GM23248 (cell line): Measurements from ENCODE around the gene SAMD1.

Experiments used
- EZH2 ChIP-seq: fragments of 200-600 bp; sonication (generic); IDR thresholded peaks from 2 replicates; pipeline ENCODE4 v1.6.1; 2018; ENCODE audit warnings: antibody characterized with exemption, mild to moderate bottlenecking; ENCODE audit not compliant: insufficient read depth, poor library complexity, severe bottlenecking
- EZH2phosphoT487 ChIP-seq: fragments of 200-600 bp; sonication (generic); IDR thresholded peaks from 2 replicates; pipeline ENCODE4 v1.6.1; 2018; ENCODE audit warnings: antibody characterized with exemption, moderate library complexity, mild to moderate bottlenecking, low read depth; ENCODE audit not compliant: insufficient read depth

GRCh38 chr19:14052470-14052869, 38.1 kb downstream of the SAMD1 start:
- TF ChIP-seq EZH2phosphoT487 (no peak), EZH2 (no peak)
